Measurements from ENCODE around the gene SLC25A48. TPM values are rescaled to one million over a fixed set of nuclear protein-coding genes. Genes with fewer than 3 reads are reported as not detected.

Gene SLC25A48
- total RNA-seq = not detected in 2 replicates

GRCh38 chr5:135834639-135835529, at the start of gene SLC25A48:
Gene SLC25A48 (plus strand): TSS chr5:135834663. CDS start chr5:135834848, 185 bp downstream.

GRCh38 chr5:135895474-135896006, 61.1 kb downstream of the SLC25A48 start, which contains the start of gene IL9:
Gene IL9 (minus strand): TSS chr5:135895841. CDS start chr5:135895816, 25 bp downstream.

Other genes with a start within 250 kb of the SLC25A48 start
- gene IL9, start 61.2 kb downstream of the SLC25A48 start, total RNA-seq = not detected in 2 replicates
- not detected in 2 replicates for gene LECT2, start 120.3 kb downstream of the SLC25A48 start, total RNA-seq
- gene TGFBI, start 194.3 kb downstream of the SLC25A48 start, total RNA-seq = 494 and 856 TPM in 2 replicates

All from mesangial cell (primary cell).